Measurements from ENCODE around the gene FAM111A. TPM values are rescaled to one million over a fixed set of nuclear protein-coding genes. Genes with fewer than 3 reads are reported as not detected.

FAM111A gene
- total RNA-seq, 1 donor from 2014 or later, result 9.6 TPM

DNA sequence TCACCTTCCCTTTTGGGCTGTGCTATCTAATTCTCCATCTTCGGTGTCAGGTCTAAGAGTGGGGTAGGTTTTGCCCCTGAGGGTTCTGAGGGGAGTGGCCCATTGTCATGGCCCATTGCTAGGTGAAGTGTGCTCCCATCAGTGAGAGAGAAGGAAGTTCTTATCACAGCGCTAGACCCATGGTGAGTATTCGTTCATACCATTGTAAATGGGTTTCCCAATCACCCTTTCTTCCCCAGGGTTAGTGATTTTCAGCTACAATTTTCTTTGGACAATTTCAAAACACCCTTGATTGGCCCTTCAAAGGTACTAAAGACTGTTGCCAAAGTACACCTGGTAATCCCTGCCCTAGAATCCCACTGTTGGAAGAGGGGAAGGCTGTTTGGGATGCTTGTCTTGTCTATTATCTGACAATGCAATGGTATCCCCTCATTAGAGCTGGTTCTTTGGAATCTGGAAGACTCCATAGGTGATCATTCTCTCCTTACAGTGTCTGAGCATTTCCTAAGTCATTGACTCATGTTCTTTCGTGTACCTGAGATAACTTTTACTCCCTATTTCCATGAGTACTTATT lies 49.9 kb downstream of the FAM111A start:
- H3K27ac ChIP-seq (replicated peaks), result no peak overlapping the region
- intact Hi-C loops (cut with micrococcal nuclease), result no loop called here
- no peak for DNase-seq

DNA sequence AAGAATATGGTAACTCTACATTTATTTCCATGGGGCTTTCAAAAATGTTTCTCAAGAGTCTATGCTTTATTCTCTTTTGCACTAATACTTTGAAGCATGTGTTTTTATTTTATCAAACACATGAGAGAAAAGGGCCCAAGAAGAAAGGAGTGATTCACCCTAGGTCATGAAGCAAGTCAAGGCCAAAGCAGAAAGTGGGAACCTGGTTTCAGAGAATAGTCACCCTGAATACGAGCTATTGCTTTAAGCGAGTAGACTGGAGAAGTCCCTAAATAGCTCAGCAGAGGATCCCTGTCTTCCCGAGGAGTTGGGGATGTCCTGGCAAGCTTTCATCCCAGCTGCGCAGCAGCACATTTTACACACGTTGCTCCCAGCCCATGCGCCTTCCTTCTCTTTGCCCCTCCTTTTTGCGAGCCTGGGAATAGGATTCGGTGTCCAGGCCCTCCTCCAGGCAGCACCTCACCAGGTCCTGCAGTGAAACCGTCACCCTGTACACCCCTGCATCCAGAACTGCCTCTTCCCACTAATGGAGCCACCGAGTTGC lies 51.0 kb downstream of the FAM111A start:
- intact Hi-C loops (cut with micrococcal nuclease), result no loop called here
- peaks cover 11% of the 10 kb centered on the region for H3K36me3 ChIP-seq

More for the DNA sequence above, 49.9 kb downstream of the FAM111A start:
- H3K27me3 ChIP-seq (ENCODE audit: low read depth), result no peaks in the 10 kb centered on the region
- H3K9me3 ChIP-seq (replicated peaks), result no peaks in the 10 kb centered on the region
- peaks cover 24% of the 10 kb centered on the region for H3K4me1 ChIP-seq
- TF ChIP-seq, protein P1, sequence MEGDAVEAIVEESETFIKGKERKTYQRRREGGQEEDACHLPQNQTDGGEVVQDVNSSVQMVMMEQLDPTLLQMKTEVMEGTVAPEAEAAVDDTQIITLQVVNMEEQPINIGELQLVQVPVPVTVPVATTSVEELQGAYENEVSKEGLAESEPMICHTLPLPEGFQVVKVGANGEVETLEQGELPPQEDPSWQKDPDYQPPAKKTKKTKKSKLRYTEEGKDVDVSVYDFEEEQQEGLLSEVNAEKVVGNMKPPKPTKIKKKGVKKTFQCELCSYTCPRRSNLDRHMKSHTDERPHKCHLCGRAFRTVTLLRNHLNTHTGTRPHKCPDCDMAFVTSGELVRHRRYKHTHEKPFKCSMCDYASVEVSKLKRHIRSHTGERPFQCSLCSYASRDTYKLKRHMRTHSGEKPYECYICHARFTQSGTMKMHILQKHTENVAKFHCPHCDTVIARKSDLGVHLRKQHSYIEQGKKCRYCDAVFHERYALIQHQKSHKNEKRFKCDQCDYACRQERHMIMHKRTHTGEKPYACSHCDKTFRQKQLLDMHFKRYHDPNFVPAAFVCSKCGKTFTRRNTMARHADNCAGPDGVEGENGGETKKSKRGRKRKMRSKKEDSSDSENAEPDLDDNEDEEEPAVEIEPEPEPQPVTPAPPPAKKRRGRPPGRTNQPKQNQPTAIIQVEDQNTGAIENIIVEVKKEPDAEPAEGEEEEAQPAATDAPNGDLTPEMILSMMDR (IDR thresholded peaks at IDR 0.05; ENCODE audit: borderline replicate concordance), result no peak
- peaks cover 11% of the 10 kb centered on the region for H3K36me3 ChIP-seq
- no peak overlapping the region for H3K4me3 ChIP-seq

DNA sequence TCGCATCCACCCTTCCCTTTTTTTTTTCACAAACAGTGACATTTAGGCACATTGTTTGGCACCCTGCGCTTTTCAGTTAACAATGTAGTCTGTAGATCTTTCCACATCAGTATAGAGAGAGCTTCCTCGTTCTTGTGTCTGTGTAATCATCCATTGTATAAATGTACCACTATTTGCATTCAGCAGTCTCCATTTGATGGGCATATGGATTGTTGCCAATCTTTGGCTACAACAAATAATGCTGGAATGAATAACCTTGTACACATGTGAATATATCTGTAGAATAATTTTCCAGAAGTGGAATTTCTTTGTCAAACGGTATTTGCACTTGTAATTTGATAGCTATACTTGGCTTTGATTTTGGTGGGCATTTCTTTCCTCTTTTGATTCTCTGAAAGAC lies 52.9 kb downstream of the FAM111A start:
- TF ChIP-seq, protein P1 (IDR thresholded peaks at IDR 0.05; ENCODE audit: borderline replicate concordance), result no peak

More for the DNA sequence above, 51.0 kb downstream of the FAM111A start:
- Histone ChIP-seq H3K27me3 (ENCODE audit: low read depth) (no peaks in the 10 kb centered on the region), H3K9me3 (replicated peaks) (no peaks in the 10 kb centered on the region), H3K4me3 (no peak overlapping the region), H3K4me1 (peaks cover 27% of the 10 kb centered on the region), H3K27ac (replicated peaks) (no peak overlapping the region)
- TF ChIP-seq, protein P1 (IDR thresholded peaks at IDR 0.05; ENCODE audit: borderline replicate concordance), result no peak
- no peak for DNase-seq

DNA sequence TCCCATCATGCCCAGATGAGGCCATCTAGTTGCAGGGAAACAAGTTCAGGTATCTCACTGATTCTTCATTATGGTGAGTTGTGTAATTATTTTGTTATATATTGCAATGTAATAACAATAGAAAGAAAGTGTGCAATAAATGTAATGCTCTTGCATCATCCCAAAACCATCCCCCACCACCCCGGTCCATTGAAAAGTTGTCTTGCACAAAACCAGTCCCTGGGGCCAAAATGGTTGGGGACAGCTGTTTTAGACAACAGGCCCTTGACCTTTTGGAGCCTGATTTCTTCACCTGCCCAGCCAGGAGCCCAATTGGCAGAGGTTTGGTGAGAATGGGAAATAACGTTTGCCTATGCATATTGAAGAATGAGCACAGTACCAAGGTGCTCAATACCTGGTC lies 54.1 kb downstream of the FAM111A start:
- no peak for DNase-seq
- intact Hi-C loops (cut with micrococcal nuclease), result no loop called here
- Histone ChIP-seq H3K27ac (replicated peaks) (no peak overlapping the region), H3K36me3 (peaks cover 11% of the 10 kb centered on the region), H3K9me3 (replicated peaks) (no peaks in the 10 kb centered on the region), H3K27me3 (ENCODE audit: low read depth) (no peaks in the 10 kb centered on the region), H3K4me3 (no peak overlapping the region), H3K4me1 (peaks cover 26% of the 10 kb centered on the region)
- TF ChIP-seq, protein P1 (IDR thresholded peaks at IDR 0.05; ENCODE audit: borderline replicate concordance), result no peak

More for the DNA sequence above, 52.9 kb downstream of the FAM111A start:
- H3K27me3 ChIP-seq (ENCODE audit: low read depth), result no peaks in the 10 kb centered on the region
- intact Hi-C loops (cut with micrococcal nuclease), result no loop called here
- peaks cover 23% of the 10 kb centered on the region for H3K4me1 ChIP-seq
- H3K9me3 ChIP-seq (replicated peaks), result no peaks in the 10 kb centered on the region
- DNase-seq, result no peak
- H3K36me3 ChIP-seq, result peaks cover 11% of the 10 kb centered on the region
- H3K27ac ChIP-seq (replicated peaks), result no peak overlapping the region
- H3K4me3 ChIP-seq, result no peak overlapping the region

DNA sequence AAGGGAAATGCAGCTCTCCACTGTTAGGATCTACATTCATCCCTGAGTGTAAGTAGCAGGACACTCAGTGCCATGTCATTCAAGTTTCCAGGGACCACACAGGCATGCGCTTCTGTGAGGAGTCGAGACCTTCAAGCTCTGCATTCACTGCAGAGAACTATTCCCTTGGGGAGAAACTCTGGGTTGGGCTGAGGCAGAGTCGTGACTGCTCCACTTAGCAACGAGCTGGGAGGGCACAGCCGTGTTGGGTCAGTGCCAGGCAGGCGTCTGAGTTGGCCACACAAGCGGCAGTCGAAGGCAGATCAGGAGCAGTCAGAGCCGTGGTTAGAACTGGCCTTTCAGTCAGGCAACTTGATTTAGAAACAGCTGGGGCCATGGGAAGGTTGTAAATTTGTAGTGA lies 55.3 kb downstream of the FAM111A start:
- peak; percentile 76 for DNase-seq
- intact Hi-C loops (cut with micrococcal nuclease), result no loop called here
- H3K9me3 ChIP-seq (replicated peaks), result no peaks in the 10 kb centered on the region
- TF ChIP-seq, protein P1 (IDR thresholded peaks at IDR 0.05; ENCODE audit: borderline replicate concordance), result no peak
- no peak overlapping the region for H3K27ac ChIP-seq (replicated peaks)
- H3K4me1 ChIP-seq, result peaks cover 26% of the 10 kb centered on the region
- no peak overlapping the region for H3K4me3 ChIP-seq
- H3K36me3 ChIP-seq, result no peaks in the 10 kb centered on the region
- no peaks in the 10 kb centered on the region for H3K27me3 ChIP-seq (ENCODE audit: low read depth)
